HG03095 (cell line): ENCODE measurements around the gene TRPC5OS.

Experiments used
- ATAC-seq: cut with Tn5 transposase; IDR thresholded peaks from one replicate; pipeline ENCODE4 v1.9.1; 2021; ENCODE audit warnings: moderate library complexity; ENCODE audit not compliant: unreplicated experiment

Gene TRPC5OS

DNA sequence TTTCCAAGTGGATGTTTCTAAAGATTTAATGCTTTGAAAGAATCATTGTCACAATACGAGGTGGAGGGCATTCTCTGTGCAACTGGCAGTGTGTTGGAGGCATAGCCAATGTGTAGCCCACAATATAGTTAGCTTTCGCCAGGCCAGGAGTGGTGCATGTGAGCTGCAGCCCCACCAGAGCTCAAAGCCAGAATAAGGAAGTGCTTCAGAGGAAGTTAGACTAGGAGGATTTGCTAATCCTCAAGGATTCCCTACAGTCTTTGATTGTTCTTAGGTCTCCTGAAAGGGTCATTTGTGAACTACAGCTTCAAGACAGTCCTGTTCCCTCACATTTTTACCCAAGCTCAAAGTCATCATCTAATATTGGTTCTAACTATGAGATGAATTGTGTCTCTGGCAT is 16.4 kb downstream of the TRPC5OS start:
- no peak for ATAC-seq

- ATAC-seq: no peak
These were observed 20.2 kb downstream of the TRPC5OS start for GRCh38 chrX:111896148-111896547.

- ATAC-seq: no peak
These were observed 38.6 kb downstream of the TRPC5OS start for GRCh38 chrX:111914398-111915090.

- ATAC-seq: no peak
These were observed 41.6 kb downstream of the TRPC5OS start for GRCh38 chrX:111917591-111917990.

GRCh38 chrX:111928456-111928855 is 52.5 kb downstream of the TRPC5OS start:
- ATAC-seq: no peak
